GM12864 (cell line): ENCODE results near the gene DHFR.
A peak's percentile ranks its signal among the peaks of the same experiment; 100 is the strongest.

Experiments used
- DNase-seq: peaks from one replicate; pipeline ENCODE4 v3.0.0-alpha.2; 2011; ENCODE audit warnings: low read depth
- H3K4me3 ChIP-seq: 2 replicates; pipeline ENCODE4 v1.5.1; 2011; ENCODE audit warnings: mild to moderate bottlenecking, low read depth, low read length, control low read depth
- TF ChIP-seq, protein P1 (sequence below): IDR thresholded peaks from 2 replicates; pipeline ENCODE4 v1.5.1; 2011; ENCODE audit warnings: low read depth, mild to moderate bottlenecking, moderate library complexity, low read length, control low read depth, inconsistent platforms; ENCODE audit errors: missing control alignments

DHFR gene

GRCh38 chr5:80656425-80656824 lies 1.6 kb upstream of the DHFR start:
- TF ChIP-seq, protein P1, sequence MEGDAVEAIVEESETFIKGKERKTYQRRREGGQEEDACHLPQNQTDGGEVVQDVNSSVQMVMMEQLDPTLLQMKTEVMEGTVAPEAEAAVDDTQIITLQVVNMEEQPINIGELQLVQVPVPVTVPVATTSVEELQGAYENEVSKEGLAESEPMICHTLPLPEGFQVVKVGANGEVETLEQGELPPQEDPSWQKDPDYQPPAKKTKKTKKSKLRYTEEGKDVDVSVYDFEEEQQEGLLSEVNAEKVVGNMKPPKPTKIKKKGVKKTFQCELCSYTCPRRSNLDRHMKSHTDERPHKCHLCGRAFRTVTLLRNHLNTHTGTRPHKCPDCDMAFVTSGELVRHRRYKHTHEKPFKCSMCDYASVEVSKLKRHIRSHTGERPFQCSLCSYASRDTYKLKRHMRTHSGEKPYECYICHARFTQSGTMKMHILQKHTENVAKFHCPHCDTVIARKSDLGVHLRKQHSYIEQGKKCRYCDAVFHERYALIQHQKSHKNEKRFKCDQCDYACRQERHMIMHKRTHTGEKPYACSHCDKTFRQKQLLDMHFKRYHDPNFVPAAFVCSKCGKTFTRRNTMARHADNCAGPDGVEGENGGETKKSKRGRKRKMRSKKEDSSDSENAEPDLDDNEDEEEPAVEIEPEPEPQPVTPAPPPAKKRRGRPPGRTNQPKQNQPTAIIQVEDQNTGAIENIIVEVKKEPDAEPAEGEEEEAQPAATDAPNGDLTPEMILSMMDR, result peak; percentile 44
- no peak for DNase-seq
- no peak overlapping the region for H3K4me3 ChIP-seq

DNA sequence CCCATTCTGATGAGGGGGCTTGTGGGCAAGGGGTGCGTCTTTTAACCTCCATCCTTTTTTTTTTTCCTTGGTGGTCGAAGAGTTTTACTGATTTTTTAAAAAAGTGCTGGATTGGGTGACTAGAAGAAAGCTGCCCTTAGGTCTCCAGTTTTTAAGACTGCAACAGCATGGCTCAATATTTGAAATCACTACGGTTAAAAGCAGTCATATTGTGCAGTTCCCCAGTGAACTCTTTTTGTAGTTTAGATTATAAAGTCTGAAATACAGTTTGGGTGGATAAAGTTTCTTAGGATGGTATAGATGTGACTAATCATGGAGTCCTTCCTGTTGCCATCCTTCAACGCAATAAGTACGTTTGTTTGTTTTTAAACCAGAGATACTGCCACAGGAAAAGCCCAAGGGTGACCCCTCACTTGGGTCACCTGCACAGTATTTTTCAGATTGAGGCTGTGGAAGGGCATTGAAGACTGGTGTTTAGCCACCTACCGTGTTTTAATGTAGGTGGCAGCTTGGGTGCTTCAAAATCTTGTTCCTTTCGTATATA lies 520 bp upstream of the DHFR start:
- DNase-seq, result no peak
- H3K4me3 ChIP-seq, result peak overlapping the region; percentile 68
- TF ChIP-seq, protein P1, result no peak

DNA sequence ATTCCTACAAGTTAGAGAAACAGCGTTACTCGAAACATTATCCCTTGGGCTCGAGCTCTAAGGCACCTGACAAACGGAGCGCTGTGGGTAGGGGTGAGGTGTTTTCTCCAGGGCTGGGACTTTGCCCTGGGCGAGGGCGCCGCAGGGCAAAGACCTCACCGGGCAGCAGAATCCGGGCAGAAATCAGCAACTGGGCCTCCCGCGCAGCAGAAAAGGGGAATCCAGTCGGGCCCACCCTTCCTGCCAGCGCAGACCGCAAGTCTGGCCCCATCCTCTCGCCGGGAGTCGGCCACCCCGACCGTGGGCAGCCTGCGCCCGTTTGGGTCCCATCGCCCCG lies 761 bp downstream of the DHFR start:
- TF ChIP-seq, protein P1, result no peak
- DNase-seq, result no peak
- peak overlapping the region; percentile 68 for H3K4me3 ChIP-seq

- peak overlapping the region; percentile 68 for H3K4me3 ChIP-seq
- no peak for DNase-seq
- TF ChIP-seq, protein P1, result no peak
Observed at GRCh38 chr5:80653502-80653901, 1.3 kb downstream of the DHFR start.

GRCh38 chr5:80646926-80647325 lies 7.9 kb downstream of the DHFR start:
- TF ChIP-seq, protein P1, result no peak
- no peak for DNase-seq

DNA sequence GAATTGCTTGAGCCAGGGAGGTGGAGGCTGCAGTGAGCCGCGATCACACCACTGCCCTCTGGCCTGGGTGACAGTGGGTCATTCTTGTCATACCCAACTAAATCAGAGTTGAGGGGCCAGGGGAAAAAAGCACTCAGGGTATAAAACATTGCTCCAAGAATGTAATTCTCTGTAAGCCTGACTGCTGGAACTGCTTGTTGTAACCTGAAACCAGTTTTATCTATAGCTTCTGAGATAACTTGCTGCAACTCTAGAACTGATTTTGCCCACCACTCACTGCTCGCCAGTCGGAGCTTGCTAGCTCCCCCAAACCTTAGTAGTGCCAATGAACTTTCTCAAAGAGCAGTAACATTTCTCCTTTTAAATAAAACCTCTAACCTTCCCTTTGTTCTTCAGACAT lies 9.9 kb downstream of the DHFR start:
- TF ChIP-seq, protein P1, result no peak
- no peak for DNase-seq
- no peak overlapping the region for H3K4me3 ChIP-seq

More at GRCh38 chr5:80646926-80647325, 7.9 kb downstream of the DHFR start:
- H3K4me3 ChIP-seq, result no peak overlapping the region

- no peak overlapping the region for H3K4me3 ChIP-seq
- TF ChIP-seq, protein P1, result no peak
- DNase-seq, result no peak
Observed at GRCh38 chr5:80641353-80641752, 13.4 kb downstream of the DHFR start.
